HepG2 (cell line): ENCODE results near the gene XXYLT1. TPM values are rescaled to one million over a fixed set of nuclear protein-coding genes. Genes with fewer than 3 reads are reported as not detected.
A peak's percentile ranks its signal among the peaks of the same experiment; 100 is the strongest.

Source experiments
- BATF2 ChIP-seq: sonication (generic); formaldehyde crosslinking; IDR thresholded peaks from 2 replicates; pipeline ENCODE4 v1.8.0; 2022; ENCODE audit warnings: mild to moderate bottlenecking, missing genetic modification reagents, moderate library complexity
- BHLHE40 ChIP-seq: IDR thresholded peaks from 2 replicates; pipeline ENCODE4 v1.6.1; 2011; ENCODE audit warnings: low read length, improper control_type of control experiment
- CTCF ChIP-seq: sonication (generic); formaldehyde crosslinking; IDR thresholded peaks from 2 replicates; pipeline ENCODE4 v1.5.0; 2020; ENCODE audit warnings: mild to moderate bottlenecking, missing genetic modification reagents, moderate library complexity
- DMTF1 ChIP-seq: sonication (generic); formaldehyde crosslinking; IDR thresholded peaks from 2 replicates; pipeline ENCODE4 v1.4.0; 2020; ENCODE audit warnings: mild to moderate bottlenecking, missing genetic modification reagents
- HOMEZ ChIP-seq: IDR thresholded peaks from 2 replicates; pipeline ENCODE4 v1.6.1; 2016; ENCODE audit warnings: low read depth
- ISX ChIP-seq: sonication (generic); formaldehyde crosslinking; conservative IDR thresholded peaks from 2 replicates; pipeline ENCODE4 v1.5.0; 2020; ENCODE audit warnings: missing genetic modification reagents
- MTF2 ChIP-seq: sonication (generic); formaldehyde crosslinking; IDR thresholded peaks from 2 replicates; pipeline ENCODE4 v1.5.0; 2020; ENCODE audit warnings: missing genetic modification reagents, borderline replicate concordance
- NCOA2 ChIP-seq: sonication (generic); formaldehyde crosslinking; IDR thresholded peaks from 2 replicates; pipeline ENCODE4 v1.8.0; 2022; ENCODE audit warnings: inconsistent platforms
- REL ChIP-seq: sonication (generic); formaldehyde crosslinking; conservative IDR thresholded peaks from 2 replicates; pipeline ENCODE4 v1.8.0; 2022; ENCODE audit warnings: mild to moderate bottlenecking, missing genetic modification reagents, moderate library complexity
- ZC3H4 ChIP-seq: sonication (generic); formaldehyde crosslinking; IDR thresholded peaks from 2 replicates; pipeline ENCODE4 v1.4.0; 2020; ENCODE audit warnings: missing genetic modification reagents, borderline replicate concordance
- ZFX ChIP-seq: sonication (generic); formaldehyde crosslinking; IDR thresholded peaks from 2 replicates; pipeline ENCODE4 v1.4.0; 2020; ENCODE audit warnings: mild to moderate bottlenecking, low read depth, missing genetic modification reagents, moderate library complexity
- ZNF142 ChIP-seq: sonication (generic); formaldehyde crosslinking; IDR thresholded peaks from 2 replicates; pipeline ENCODE4 v1.4.0; 2020; ENCODE audit warnings: missing genetic modification reagents
- ZNF326 ChIP-seq: sonication (generic); formaldehyde crosslinking; IDR thresholded peaks from 2 replicates; pipeline ENCODE4 v1.4.0; 2020; ENCODE audit warnings: missing genetic modification reagents, borderline replicate concordance
- ZNF432 ChIP-seq: sonication (generic); formaldehyde crosslinking; IDR thresholded peaks from 2 replicates; pipeline ENCODE4 v1.5.0; 2020; ENCODE audit warnings: missing genetic modification reagents, mild to moderate bottlenecking, borderline replicate concordance
- polyA plus RNA-seq, 8 experiments: library from polyadenylated mRNA; depleted of rRNA in 3 of 8; stranded (reverse) in 7 of 8; unstranded in 1 of 8; fragments of >200 nt; fragmentation: Illumina TruSeq in 4 of 8; extraction: Trizol in 4 of 8; gene quantifications; 2 replicates each; pipeline versions ENCODE4 v1.2.1 to v1.2.3, GENCODE V29; 2011 to 2016; ENCODE audit warnings: low read depth in 4 of 8, missing spikeins in 1 of 8, mixed read lengths in 1 of 8; ENCODE audit not compliant: insufficient read depth in 1 of 8
- total RNA-seq, 5 experiments: library from RNA; depleted of rRNA; stranded (reverse); fragments of >200 nt; fragmentation: Illumina TruSeq; extraction: Trizol; gene quantifications; 2 replicates each; pipeline ENCODE4 v1.2.3, GENCODE V29; 2016; ENCODE audit warnings: low read depth in 1 of 5

Gene XXYLT1
- total and polyA plus RNA-seq, 2 of the 13 experiments (the other 11 are each of a cell fraction or from before 2014, with no cell fraction given) = 17.7 to 19.0 TPM

- TF ChIP-seq DMTF1 (no peak), REL (no peak), ZFX (CRISPR knock-in tag) (peak; percentile 6; the same call in 1 of the 2 replicates), ZNF432 (CRISPR knock-in tag) (no peak), CTCF (0 out of 2 replicates have a peak, but pooled peaks have one; percentile 5), ZNF326 (no peak), HOMEZ (CRISPR knock-in tag) (peak; percentile 73; the same call in 1 of the 2 replicates), BHLHE40 (no peak), ZC3H4 (no peak), BATF2 (no peak), MTF2 (CRISPR knock-in tag) (no peak), ZNF142 (CRISPR knock-in tag) (no peak), NCOA2 (CRISPR knock-in tag) (peak; percentile 92), ISX (no peak)
These were observed 72.3 kb downstream of the XXYLT1 start (continued) for GRCh38 chr3:195198426-195199346.
